ENCODE measurements around the gene IGSF23. TPM values are rescaled to one million over a fixed set of nuclear protein-coding genes. Genes with fewer than 3 reads are reported as not detected.

IGSF23 gene
- total and polyA plus RNA-seq, 2 experiments from 2014 or later: not detected

DNA sequence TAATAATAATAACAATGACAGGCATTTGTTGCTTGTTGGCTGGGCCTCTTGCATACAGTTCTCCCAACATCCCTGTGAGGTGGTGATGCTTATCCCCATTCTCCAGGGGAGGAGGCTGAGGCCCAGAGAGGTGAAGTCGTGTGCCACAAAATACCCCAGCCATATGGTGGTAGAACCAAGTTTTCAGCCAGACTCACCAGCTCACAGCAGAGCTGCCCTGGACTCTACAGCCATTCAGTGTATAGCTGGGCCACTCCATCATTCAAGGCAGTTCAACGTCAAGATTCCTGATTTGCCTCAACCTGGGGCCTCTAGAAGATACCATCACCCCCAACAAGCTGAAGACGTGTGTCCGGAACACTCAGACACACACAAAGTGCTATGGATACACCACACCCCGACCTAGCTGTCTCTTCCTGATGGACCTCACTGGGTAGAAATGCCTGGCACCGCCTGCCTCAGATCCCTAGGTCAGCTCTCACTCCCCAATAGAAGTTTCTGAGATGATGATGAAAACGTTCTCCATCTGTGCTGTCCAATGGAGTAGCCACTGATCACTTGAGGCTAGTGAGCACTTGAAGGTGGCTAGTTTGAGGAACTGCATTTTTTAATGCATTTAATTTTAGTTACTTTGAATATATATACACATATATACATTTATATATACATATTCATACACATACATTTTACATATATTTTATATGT lies 53.6 kb downstream of the IGSF23 start:
- H3K4me3 ChIP-seq: no peak overlapping the region
- no peak for ATAC-seq
- no peaks in the 10 kb centered on the region for H3K4me1 Mint-ChIP-seq

More for the DNA sequence above, 53.6 kb downstream of the IGSF23 start:
- H3K9me3 Mint-ChIP-seq: no peaks in the 10 kb centered on the region; the same call in 2 of the 3 replicates
- 0 out of 2 replicates have a peak, but pooled peaks cover 4% of the 10 kb centered on the region for H3F3A ChIP-seq (replicated peaks; ENCODE audit: low read depth)
- 0 out of 2 replicates have a peak, but pooled peaks cover 3% of the 10 kb centered on the region for H4K20me1 ChIP-seq (replicated peaks; ENCODE audit: insufficient read depth)
- no peak for DNase-seq (ENCODE audit: low spot score)
- no peak overlapping the region for H3K4me3 Mint-ChIP-seq
- H3K79me2 ChIP-seq (replicated peaks; ENCODE audit: insufficient read depth): no peaks in the 10 kb centered on the region
- no peaks in the 10 kb centered on the region for H3K27me3 ChIP-seq (ENCODE audit: insufficient read depth)
- no peak overlapping the region for H3K27ac Mint-ChIP-seq
- 0 out of 2 replicates have a peak, but pooled peaks cover 6% of the 10 kb centered on the region for H3K4me1 ChIP-seq (ENCODE audit: insufficient read depth)
- TF ChIP-seq, protein P1, sequence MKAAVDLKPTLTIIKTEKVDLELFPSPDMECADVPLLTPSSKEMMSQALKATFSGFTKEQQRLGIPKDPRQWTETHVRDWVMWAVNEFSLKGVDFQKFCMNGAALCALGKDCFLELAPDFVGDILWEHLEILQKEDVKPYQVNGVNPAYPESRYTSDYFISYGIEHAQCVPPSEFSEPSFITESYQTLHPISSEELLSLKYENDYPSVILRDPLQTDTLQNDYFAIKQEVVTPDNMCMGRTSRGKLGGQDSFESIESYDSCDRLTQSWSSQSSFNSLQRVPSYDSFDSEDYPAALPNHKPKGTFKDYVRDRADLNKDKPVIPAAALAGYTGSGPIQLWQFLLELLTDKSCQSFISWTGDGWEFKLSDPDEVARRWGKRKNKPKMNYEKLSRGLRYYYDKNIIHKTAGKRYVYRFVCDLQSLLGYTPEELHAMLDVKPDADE (IDR thresholded peaks at IDR 0.05): no peak
- TF ChIP-seq NANOG (IDR thresholded peaks at IDR 0.05; ENCODE audit: borderline replicate concordance) (no peak), CREB1 (CRISPR knock-in tag; IDR thresholded peaks at IDR 0.05; ENCODE audit: low read depth) (no peak), POLR2AphosphoS5 (IDR thresholded peaks at IDR 0.05; ENCODE audit: low read depth) (no peak), JUNB (IDR thresholded peaks at IDR 0.05; ENCODE audit: unreplicated experiment) (no peak), STAT1 (IDR thresholded peaks at IDR 0.05; ENCODE audit: unreplicated experiment) (no peak), ZNF114 (CRISPR knock-in tag; IDR thresholded peaks at IDR 0.05) (no peak), EZH2 (IDR thresholded peaks at IDR 0.05; ENCODE audit: low read depth, unreplicated experiment) (no peak), ZNF331 (CRISPR knock-in tag; IDR thresholded peaks at IDR 0.05; ENCODE audit: low read depth) (no peak), EZH2phosphoT487 (IDR thresholded peaks at IDR 0.05; ENCODE audit: unreplicated experiment) (no peak)
- TF ChIP-seq, protein P2, sequence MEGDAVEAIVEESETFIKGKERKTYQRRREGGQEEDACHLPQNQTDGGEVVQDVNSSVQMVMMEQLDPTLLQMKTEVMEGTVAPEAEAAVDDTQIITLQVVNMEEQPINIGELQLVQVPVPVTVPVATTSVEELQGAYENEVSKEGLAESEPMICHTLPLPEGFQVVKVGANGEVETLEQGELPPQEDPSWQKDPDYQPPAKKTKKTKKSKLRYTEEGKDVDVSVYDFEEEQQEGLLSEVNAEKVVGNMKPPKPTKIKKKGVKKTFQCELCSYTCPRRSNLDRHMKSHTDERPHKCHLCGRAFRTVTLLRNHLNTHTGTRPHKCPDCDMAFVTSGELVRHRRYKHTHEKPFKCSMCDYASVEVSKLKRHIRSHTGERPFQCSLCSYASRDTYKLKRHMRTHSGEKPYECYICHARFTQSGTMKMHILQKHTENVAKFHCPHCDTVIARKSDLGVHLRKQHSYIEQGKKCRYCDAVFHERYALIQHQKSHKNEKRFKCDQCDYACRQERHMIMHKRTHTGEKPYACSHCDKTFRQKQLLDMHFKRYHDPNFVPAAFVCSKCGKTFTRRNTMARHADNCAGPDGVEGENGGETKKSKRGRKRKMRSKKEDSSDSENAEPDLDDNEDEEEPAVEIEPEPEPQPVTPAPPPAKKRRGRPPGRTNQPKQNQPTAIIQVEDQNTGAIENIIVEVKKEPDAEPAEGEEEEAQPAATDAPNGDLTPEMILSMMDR (conservative IDR thresholded peaks at IDR 0.05; ENCODE audit: low read depth in 2 of 2): no peak
- TF ChIP-seq, protein P3, sequence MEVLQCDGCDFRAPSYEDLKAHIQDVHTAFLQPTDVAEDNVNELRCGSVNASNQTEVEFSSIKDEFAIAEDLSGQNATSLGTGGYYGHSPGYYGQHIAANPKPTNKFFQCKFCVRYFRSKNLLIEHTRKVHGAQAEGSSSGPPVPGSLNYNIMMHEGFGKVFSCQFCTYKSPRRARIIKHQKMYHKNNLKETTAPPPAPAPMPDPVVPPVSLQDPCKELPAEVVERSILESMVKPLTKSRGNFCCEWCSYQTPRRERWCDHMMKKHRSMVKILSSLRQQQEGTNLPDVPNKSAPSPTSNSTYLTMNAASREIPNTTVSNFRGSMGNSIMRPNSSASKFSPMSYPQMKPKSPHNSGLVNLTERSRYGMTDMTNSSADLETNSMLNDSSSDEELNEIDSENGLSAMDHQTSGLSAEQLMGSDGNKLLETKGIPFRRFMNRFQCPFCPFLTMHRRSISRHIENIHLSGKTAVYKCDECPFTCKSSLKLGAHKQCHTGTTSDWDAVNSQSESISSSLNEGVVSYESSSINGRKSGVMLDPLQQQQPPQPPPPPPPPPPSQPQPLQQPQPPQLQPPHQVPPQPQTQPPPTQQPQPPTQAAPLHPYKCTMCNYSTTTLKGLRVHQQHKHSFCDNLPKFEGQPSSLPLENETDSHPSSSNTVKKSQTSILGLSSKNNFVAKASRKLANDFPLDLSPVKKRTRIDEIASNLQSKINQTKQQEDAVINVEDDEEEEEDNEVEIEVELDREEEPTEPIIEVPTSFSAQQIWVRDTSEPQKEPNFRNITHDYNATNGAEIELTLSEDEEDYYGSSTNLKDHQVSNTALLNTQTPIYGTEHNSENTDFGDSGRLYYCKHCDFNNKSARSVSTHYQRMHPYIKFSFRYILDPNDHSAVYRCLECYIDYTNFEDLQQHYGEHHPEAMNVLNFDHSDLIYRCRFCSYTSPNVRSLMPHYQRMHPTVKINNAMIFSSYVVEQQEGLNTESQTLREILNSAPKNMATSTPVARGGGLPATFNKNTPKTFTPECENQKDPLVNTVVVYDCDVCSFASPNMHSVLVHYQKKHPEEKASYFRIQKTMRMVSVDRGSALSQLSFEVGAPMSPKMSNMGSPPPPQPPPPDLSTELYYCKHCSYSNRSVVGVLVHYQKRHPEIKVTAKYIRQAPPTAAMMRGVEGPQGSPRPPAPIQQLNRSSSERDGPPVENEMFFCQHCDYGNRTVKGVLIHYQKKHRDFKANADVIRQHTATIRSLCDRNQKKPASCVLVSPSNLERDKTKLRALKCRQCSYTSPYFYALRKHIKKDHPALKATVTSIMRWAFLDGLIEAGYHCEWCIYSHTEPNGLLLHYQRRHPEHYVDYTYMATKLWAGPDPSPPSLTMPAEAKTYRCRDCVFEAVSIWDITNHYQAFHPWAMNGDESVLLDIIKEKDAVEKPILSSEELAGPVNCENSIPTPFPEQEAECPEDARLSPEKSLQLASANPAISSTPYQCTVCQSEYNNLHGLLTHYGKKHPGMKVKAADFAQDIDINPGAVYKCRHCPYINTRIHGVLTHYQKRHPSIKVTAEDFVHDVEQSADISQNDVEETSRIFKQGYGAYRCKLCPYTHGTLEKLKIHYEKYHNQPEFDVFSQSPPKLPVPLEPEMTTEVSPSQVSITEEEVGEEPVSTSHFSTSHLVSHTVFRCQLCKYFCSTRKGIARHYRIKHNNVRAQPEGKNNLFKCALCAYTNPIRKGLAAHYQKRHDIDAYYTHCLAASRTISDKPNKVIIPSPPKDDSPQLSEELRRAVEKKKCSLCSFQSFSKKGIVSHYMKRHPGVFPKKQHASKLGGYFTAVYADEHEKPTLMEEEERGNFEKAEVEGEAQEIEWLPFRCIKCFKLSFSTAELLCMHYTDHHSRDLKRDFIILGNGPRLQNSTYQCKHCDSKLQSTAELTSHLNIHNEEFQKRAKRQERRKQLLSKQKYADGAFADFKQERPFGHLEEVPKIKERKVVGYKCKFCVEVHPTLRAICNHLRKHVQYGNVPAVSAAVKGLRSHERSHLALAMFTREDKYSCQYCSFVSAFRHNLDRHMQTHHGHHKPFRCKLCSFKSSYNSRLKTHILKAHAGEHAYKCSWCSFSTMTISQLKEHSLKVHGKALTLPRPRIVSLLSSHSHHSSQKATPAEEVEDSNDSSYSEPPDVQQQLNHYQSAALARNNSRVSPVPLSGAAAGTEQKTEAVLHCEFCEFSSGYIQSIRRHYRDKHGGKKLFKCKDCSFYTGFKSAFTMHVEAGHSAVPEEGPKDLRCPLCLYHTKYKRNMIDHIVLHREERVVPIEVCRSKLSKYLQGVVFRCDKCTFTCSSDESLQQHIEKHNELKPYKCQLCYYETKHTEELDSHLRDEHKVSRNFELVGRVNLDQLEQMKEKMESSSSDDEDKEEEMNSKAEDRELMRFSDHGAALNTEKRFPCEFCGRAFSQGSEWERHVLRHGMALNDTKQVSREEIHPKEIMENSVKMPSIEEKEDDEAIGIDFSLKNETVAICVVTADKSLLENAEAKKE (CRISPR knock-in tag; IDR thresholded peaks at IDR 0.05): no peak
- TF ChIP-seq, protein P4, sequence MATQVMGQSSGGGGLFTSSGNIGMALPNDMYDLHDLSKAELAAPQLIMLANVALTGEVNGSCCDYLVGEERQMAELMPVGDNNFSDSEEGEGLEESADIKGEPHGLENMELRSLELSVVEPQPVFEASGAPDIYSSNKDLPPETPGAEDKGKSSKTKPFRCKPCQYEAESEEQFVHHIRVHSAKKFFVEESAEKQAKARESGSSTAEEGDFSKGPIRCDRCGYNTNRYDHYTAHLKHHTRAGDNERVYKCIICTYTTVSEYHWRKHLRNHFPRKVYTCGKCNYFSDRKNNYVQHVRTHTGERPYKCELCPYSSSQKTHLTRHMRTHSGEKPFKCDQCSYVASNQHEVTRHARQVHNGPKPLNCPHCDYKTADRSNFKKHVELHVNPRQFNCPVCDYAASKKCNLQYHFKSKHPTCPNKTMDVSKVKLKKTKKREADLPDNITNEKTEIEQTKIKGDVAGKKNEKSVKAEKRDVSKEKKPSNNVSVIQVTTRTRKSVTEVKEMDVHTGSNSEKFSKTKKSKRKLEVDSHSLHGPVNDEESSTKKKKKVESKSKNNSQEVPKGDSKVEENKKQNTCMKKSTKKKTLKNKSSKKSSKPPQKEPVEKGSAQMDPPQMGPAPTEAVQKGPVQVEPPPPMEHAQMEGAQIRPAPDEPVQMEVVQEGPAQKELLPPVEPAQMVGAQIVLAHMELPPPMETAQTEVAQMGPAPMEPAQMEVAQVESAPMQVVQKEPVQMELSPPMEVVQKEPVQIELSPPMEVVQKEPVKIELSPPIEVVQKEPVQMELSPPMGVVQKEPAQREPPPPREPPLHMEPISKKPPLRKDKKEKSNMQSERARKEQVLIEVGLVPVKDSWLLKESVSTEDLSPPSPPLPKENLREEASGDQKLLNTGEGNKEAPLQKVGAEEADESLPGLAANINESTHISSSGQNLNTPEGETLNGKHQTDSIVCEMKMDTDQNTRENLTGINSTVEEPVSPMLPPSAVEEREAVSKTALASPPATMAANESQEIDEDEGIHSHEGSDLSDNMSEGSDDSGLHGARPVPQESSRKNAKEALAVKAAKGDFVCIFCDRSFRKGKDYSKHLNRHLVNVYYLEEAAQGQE (IDR thresholded peaks at IDR 0.05; ENCODE audit: unreplicated experiment): no peak
- peaks cover 2% of the 10 kb centered on the region for H3K27me3 Mint-ChIP-seq (ENCODE audit: insufficient read depth, low read depth, poor library complexity)
- peaks cover 2% of the 10 kb centered on the region for H3K36me3 ChIP-seq (ENCODE audit: insufficient read depth)
- no peak overlapping the region for H3K4me2 ChIP-seq
- H2AFZ ChIP-seq: no peak overlapping the region
- H3K36me3 Mint-ChIP-seq (ENCODE audit: low read depth): peaks cover 10% of the 10 kb centered on the region; the same call in 2 of the 3 replicates
- no peak overlapping the region for H3K27ac ChIP-seq (ENCODE audit: low read depth)
- H3K9me2 ChIP-seq (ENCODE audit: insufficient read depth): no peaks in the 10 kb centered on the region

Data from GM23338 (cell line).